IPS-18a (cell line): Measurements from ENCODE around the gene DLL4.
A peak's percentile ranks its signal among the peaks of the same experiment; 100 is the strongest.

Experiments
- H3K27ac ChIP-seq: one replicate; pipeline ENCODE4 v1.5.1; 2013; ENCODE audit warnings: low read length
- H3K27me3 ChIP-seq: one replicate; pipeline ENCODE4 v1.6.1; 2013; ENCODE audit warnings: mild to moderate bottlenecking, low read length; ENCODE audit not compliant: control insufficient read depth, insufficient read depth
- H3K36me3 ChIP-seq: one replicate; pipeline ENCODE4 v1.6.1; 2013; ENCODE audit warnings: low read depth, low read length; ENCODE audit not compliant: control insufficient read depth
- H3K4me1 ChIP-seq: one replicate; pipeline ENCODE4 v1.6.1; 2013; ENCODE audit warnings: low read depth, low read length; ENCODE audit not compliant: control insufficient read depth
- H3K4me3 ChIP-seq: one replicate; pipeline ENCODE4 v1.5.1; 2013; ENCODE audit warnings: low read length
- H3K9ac ChIP-seq: one replicate; pipeline ENCODE4 v1.6.1; 2013; ENCODE audit warnings: mild to moderate bottlenecking, low read length, moderate library complexity
- H3K9me3 ChIP-seq: one replicate; pipeline ENCODE4 v1.6.1; 2013; ENCODE audit warnings: low read depth, low read length; ENCODE audit not compliant: control insufficient read depth

DLL4 gene

DNA sequence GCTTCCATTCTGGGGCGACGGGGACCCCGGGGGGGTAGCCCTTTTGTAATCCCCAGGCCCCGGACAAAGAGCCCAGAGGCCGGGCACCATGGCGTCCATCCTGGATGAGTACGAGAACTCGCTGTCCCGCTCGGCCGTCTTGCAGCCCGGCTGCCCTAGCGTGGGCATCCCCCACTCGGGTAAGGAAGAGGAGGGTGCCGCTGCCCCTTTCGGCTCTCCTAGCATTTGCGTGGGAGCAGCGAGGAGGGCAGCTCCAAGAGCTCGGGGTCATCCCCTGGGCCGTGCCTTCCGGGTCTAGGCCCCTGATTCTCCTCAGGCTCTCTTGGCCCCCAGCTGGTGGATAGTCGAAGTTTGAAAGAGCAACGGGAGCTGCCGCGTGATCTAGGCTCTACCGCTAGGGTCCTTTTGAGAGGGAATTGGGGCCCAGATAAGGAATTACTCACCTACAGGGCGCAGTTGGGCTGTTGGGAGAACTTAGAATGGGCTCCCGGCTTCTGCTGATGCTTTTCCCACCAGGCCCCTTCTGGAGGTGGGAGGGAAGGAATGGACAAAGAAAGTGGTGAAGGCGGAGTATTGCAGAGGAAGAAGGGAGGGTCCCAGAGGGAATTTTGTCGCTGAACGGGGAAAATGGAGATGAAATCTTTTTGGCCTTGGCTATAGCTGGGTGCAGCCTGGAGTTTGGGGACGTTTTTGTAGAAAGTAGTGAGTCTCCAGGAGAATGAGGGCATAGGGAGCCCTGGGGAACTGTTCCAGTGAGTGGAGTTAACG is 34.3 kb upstream of the DLL4 start:
- Histone ChIP-seq H3K27me3 (peaks cover 18% of the 10 kb centered on the region), H3K9me3 (no peaks in the 10 kb centered on the region), H3K9ac (peak overlapping the region; percentile 93), H3K36me3 (peaks cover 20% of the 10 kb centered on the region), H3K4me1 (no peaks in the 10 kb centered on the region), H3K4me3 (peak overlapping the region; percentile 91), H3K27ac (peak overlapping the region; percentile 51)

DNA sequence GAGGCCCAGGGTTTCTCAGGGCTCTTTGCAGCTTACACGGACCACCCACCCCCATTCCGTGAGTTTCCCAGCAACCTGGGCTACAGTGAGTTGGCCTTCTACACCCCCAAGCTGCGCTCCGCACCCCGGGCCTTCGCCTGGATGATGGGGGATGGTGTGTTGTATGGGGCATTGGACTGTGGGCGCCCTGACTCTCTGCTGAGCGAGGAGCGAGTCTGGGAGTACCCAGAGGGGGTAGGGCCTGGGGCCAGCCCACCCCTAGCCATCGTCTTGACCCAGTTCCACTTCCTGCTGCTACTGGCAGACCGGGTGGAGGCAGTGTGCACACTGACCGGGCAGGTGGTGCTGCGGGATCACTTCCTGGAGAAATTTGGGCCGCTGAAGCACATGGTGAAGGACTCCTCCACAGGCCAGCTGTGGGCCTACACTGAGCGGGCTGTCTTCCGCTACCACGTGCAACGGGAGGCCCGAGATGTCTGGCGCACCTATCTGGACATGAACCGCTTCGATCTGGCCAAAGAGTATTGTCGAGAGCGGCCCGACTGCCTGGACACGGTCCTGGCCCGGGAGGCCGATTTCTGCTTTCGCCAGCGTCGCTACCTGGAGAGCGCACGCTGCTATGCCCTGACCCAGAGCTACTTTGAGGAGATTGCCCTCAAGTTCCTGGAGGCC is 29.5 kb upstream of the DLL4 start:
- Histone ChIP-seq H3K9ac (no peak overlapping the region), H3K27ac (no peak overlapping the region), H3K27me3 (no peaks in the 10 kb centered on the region), H3K4me3 (no peak overlapping the region), H3K36me3 (peaks cover 49% of the 10 kb centered on the region), H3K9me3 (no peaks in the 10 kb centered on the region), H3K4me1 (no peaks in the 10 kb centered on the region)

- Histone ChIP-seq H3K4me1 (no peaks in the 10 kb centered on the region), H3K27me3 (no peaks in the 10 kb centered on the region), H3K9ac (no peak overlapping the region), H3K9me3 (no peaks in the 10 kb centered on the region), H3K27ac (no peak overlapping the region), H3K4me3 (no peak overlapping the region), H3K36me3 (peaks cover 52% of the 10 kb centered on the region)
Observed at GRCh38 chr15:40900256-40901052, 28.7 kb upstream of the DLL4 start.

GRCh38 chr15:40901053-40901443 is 28.1 kb upstream of the DLL4 start:
- H3K4me3 ChIP-seq = no peak overlapping the region

GRCh38 chr15:40902605-40903561 is 26.3 kb upstream of the DLL4 start:
- Histone ChIP-seq H3K36me3 (peaks cover 47% of the 10 kb centered on the region), H3K9ac (no peak overlapping the region), H3K9me3 (no peaks in the 10 kb centered on the region), H3K4me1 (no peaks in the 10 kb centered on the region), H3K27me3 (no peaks in the 10 kb centered on the region), H3K4me3 (no peak overlapping the region), H3K27ac (no peak overlapping the region)

More at GRCh38 chr15:40901053-40901443, 28.1 kb upstream of the DLL4 start:
- Histone ChIP-seq H3K27ac (no peak overlapping the region), H3K36me3 (peaks cover 49% of the 10 kb centered on the region), H3K27me3 (no peaks in the 10 kb centered on the region), H3K9me3 (no peaks in the 10 kb centered on the region), H3K9ac (no peak overlapping the region), H3K4me1 (no peaks in the 10 kb centered on the region)

GRCh38 chr15:40904552-40905201 is 24.5 kb upstream of the DLL4 start:
- peaks cover 34% of the 10 kb centered on the region for H3K36me3 ChIP-seq
- H3K9me3 ChIP-seq = no peaks in the 10 kb centered on the region

GRCh38 chr15:40906091-40906990 is 22.8 kb upstream of the DLL4 start:
- peaks cover 18% of the 10 kb centered on the region for H3K36me3 ChIP-seq
- no peak overlapping the region for H3K9ac ChIP-seq
- H3K27me3 ChIP-seq = no peaks in the 10 kb centered on the region
- H3K4me3 ChIP-seq = peak overlapping the region; percentile 52
- no peak overlapping the region for H3K27ac ChIP-seq
- no peaks in the 10 kb centered on the region for H3K9me3 ChIP-seq
- peaks cover 6% of the 10 kb centered on the region for H3K4me1 ChIP-seq

More at GRCh38 chr15:40904552-40905201, 24.5 kb upstream of the DLL4 start:
- H3K4me3 ChIP-seq = no peak overlapping the region
- H3K9ac ChIP-seq = no peak overlapping the region
- no peak overlapping the region for H3K27ac ChIP-seq
- H3K27me3 ChIP-seq = no peaks in the 10 kb centered on the region
- H3K4me1 ChIP-seq = no peaks in the 10 kb centered on the region

DNA sequence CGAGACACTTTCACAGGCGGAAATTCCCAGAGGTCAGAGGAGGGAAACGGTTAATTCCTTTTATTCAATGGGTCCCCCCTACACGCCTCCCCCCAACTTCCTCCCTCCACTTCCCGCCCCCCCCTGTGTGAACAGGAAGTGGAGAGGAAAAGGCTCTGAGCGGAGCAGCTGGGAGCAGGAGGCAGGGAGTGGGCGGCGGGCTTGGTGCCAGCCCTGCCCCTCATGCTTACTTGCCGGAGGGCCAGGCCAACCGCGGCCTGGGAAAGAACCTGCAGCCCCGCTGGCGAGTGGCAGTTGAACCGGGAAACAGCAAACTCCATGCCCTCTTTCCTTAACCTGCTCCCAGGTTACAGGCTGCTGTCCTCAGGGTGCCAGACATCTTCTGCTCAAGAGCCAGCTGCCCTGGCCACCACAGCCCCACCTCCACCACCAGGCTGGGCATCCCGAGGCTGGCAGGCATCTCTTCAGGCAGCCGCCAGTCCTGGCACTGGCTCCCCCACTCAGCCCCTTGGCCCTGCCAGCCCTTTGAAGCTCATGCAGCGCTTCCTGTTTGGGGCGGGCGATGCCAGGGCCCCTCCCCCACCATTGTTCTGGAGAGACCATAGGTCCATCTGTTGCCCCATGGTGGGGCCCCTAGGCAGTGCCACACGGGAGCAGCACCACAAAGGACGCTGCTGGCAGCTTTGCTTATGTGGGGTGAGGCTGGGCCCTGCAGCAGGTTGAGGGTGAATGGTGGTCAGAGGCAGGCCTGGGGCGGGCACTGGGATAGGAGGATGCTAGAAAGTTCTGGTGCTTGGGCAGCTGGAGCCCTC is 21.9 kb upstream of the DLL4 start:
- Histone ChIP-seq H3K36me3 (peaks cover 18% of the 10 kb centered on the region), H3K9me3 (no peaks in the 10 kb centered on the region), H3K4me3 (peak overlapping the region; percentile 52), H3K27ac (no peak overlapping the region), H3K27me3 (no peaks in the 10 kb centered on the region), H3K9ac (no peak overlapping the region), H3K4me1 (peaks cover 7% of the 10 kb centered on the region)

DNA sequence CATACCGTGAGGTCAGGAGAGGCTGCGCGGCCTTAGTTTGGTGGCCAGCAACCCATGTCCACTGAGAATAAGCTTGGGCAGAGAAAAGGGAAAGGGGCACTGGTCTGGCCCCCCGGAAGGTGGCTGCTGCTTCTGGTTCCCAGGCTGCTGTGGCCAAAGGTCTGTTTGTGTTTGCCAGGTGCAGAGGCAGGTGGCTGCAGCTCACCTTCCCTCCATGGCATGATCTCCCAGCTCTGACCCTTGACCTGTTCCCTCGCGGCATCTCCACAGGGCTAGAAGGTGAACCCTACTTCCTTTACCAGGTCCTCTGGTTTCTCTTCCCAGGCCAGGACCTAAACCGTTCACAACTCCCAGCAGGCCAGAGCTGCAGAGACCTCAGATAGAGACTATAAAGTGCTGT is 21.0 kb upstream of the DLL4 start:
- no peaks in the 10 kb centered on the region for H3K27me3 ChIP-seq
- peaks cover 12% of the 10 kb centered on the region for H3K36me3 ChIP-seq
- no peaks in the 10 kb centered on the region for H3K9me3 ChIP-seq
- H3K9ac ChIP-seq = no peak overlapping the region
- no peak overlapping the region for H3K27ac ChIP-seq
- H3K4me3 ChIP-seq = no peak overlapping the region
- peaks cover 7% of the 10 kb centered on the region for H3K4me1 ChIP-seq
